A549 (cell line): Measurements from ENCODE around the gene ZNF655.

ENCODE experiments used
- CBX8 ChIP-seq: fragments of 200-600 bp; sonication (generic); IDR thresholded peaks from 2 replicates; pipeline ENCODE4 v1.6.1; 2016
- CTCF ChIP-seq: fragments of >200 bp; sonication (Bioruptor Twin); formaldehyde crosslinking; IDR thresholded peaks from 3 replicates; pipeline ENCODE4 v1.5.1; 2016
- E2F6 ChIP-seq: IDR thresholded peaks from 2 replicates; pipeline ENCODE4 v1.6.1; 2012; ENCODE audit warnings: low read depth, borderline replicate concordance
- EP300 ChIP-seq, 2 experiments: fragments of >200 bp; sonication (Bioruptor Twin); formaldehyde crosslinking; IDR thresholded peaks; 2 replicates in 1 of 2; 3 replicates in 1 of 2; pipeline ENCODE4 v1.6.1; 2016 to 2017
- FOSL2 ChIP-seq, 2 experiments: fragments of 450-650 bp in 1 of 2; fragments of >200 bp in 1 of 2; sonication (Bioruptor Twin) in 1 of 2; formaldehyde crosslinking; IDR thresholded peaks; 2 replicates each; pipeline versions ENCODE4 v1.5.0 to v1.6.1; 2016 to 2020; ENCODE audit warnings: mild to moderate bottlenecking in 1 of 2, moderate library complexity in 1 of 2
- TF ChIP-seq, protein P1 (sequence below): fragments of 450-650 bp; IDR thresholded peaks from 2 replicates; pipeline ENCODE4 v1.6.1; 2014; ENCODE audit warnings: antibody characterized with exemption

DNA sequence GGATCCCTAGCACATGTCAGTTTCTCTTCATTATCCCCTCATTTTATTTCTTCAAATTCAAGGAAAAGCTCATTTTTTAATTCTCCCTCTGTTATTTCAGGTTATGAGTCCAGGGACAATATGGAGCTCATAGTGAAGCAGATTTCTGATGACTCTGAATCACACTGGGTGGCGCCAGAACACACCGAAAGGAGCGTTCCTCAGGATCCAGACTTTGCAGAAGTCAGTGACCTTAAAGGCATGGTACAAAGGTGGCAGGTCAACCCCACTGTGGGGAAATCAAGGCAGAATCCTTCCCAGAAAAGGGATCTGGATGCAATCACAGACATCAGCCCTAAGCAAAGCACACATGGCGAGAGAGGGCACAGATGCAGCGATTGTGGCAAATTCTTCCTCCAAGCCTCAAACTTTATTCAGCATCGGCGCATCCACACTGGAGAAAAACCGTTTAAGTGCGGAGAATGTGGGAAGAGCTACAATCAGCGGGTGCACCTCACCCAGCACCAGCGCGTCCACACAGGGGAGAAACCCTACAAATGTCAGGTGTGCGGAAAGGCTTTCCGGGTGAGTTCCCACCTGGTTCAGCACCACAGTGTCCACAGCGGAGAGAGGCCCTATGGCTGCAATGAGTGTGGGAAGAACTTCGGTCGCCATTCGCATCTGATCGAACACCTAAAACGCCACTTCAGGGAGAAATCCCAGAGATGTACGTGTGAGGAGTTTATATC lies 32.6 kb upstream of the ZNF655 start:
- no peak for TF ChIP-seq EP300 (IDR thresholded peaks at IDR 0.05)
- TF ChIP-seq CTCF, result no peak
- TF ChIP-seq, protein P1, sequence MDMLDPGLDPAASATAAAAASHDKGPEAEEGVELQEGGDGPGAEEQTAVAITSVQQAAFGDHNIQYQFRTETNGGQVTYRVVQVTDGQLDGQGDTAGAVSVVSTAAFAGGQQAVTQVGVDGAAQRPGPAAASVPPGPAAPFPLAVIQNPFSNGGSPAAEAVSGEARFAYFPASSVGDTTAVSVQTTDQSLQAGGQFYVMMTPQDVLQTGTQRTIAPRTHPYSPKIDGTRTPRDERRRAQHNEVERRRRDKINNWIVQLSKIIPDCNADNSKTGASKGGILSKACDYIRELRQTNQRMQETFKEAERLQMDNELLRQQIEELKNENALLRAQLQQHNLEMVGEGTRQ, result no peak
- no peak for TF ChIP-seq E2F6
- no peak for TF ChIP-seq FOSL2 (IDR thresholded peaks at IDR 0.05)
- TF ChIP-seq FOSL2 (CRISPR knock-in tag; IDR thresholded peaks at IDR 0.05), result no peak
- no peak for TF ChIP-seq CBX8
